DMS 273 treated with DMSO at 0.1 percent for 48 hours (cell line): ENCODE data around the gene TBC1D9B.
A peak's percentile ranks its signal among the peaks of the same experiment; 100 is the strongest.
"Not testable (repeated sequence)": the region's sequence is repeated elsewhere in the genome, so short reads cannot be mapped to it uniquely, and the experiment has no call there.

Experiments used
- DNase-seq: peaks from one replicate; lab custom pipeline; 2025; lab: John Stamatoyannopoulos, UW

Gene TBC1D9B

GRCh38 chr5:179885491-179886090, 22.1 kb downstream of the TBC1D9B start:
- DNase-seq, result no peak

DNA sequence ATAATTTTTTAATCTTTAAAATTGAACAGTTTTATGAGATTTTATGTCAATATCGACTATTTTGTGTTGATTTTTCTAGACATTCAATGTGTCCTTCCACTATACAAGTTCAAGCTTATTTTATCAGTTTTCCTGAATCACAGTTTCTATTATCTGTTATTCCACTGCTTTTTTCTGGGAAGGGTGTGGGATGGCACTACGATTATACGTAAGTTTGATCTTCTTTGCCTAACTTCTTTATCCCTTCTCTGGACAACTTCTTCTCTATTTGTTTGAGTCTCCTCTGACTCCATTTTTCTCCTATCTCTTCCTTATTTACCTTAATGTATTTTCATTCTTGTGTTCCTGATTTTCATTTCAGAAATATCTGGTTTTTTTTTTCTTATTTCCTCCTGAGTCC, 24.5 kb downstream of the TBC1D9B start:
- DNase-seq, result no peak

DNA sequence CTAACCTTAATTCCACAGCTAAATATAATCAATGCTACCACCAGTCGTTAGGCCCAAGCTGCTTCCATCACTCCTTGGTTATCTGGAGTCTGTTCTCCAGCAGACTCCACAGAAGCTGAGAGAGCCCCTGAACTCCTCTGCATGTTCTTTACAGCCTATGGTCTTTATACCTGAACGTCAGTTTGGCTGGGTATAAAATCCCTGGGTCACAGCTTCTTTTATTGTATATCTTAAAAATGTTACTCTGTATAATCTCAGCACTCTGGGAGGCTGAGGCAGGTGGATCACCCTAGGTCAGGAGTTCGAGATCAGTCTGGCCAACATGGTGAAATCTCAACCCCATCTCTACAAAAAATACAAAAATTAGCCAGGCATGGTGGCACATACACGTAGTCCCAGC, 25.4 kb downstream of the TBC1D9B start:
- DNase-seq, result no peak

GRCh38 chr5:179880848-179881590, 26.7 kb downstream of the TBC1D9B start:
- DNase-seq, result no peak

- DNase-seq, result no peak
Observed at GRCh38 chr5:179880066-179880650, 27.5 kb downstream of the TBC1D9B start.

GRCh38 chr5:179879690-179880010, 28.0 kb downstream of the TBC1D9B start:
- DNase-seq, result no peak

GRCh38 chr5:179879003-179879689, 28.6 kb downstream of the TBC1D9B start:
- DNase-seq, result no peak

DNA sequence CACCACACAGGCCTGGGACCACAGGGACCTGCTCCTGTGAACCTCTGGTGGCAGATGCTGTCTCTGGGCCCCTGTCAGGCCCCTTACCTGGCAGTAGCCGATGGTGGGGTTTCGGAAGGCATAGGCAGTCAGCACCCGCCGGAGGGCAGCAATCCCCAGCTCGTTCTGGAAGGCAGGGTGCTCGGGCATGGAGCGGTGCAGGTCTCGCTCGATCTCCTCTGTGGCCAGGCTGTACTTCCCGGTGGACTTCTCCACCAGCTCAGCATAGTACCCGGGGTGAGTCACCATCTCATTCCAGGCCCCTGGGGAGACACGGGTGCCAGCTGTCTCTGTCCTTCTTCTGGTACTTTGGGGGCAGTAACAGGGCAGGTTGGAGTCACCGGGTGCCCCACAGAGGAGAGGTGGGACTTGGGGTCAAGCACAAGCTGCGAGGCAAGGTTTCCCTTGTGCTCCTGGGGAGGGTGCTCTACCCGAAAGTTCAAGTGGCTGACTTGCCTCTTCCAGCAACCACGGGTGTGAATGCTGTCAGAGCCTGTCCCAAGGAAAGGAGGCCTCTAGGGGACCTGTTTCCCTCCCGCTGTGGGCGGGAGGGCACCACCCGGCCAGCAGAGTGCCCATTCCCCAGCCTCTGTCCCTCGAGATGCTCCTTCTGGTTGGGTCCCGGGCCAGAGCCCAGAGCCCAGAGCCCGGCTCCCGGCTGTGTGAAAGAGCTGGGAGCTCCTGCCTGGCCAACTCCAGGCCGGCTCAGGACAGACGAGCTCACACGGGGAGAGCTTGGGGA, 29.3 kb downstream of the TBC1D9B start:
- DNase-seq, result no peak

DNA sequence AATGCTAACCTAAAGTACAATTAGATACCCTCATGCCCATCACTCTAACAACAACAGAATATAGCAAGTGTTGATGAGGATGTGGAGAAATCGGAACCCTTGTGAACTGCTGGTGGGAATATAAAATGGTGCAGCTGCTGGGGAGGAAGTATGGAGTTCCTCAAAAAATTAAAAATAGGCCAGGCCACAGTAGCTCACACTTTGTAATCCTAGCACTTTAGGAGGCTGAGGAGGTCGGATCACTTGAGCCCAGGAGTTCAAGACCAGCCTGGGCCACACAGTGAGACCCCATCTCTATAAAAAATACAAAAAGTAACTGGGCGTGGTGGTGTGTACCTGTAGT, 31.1 kb downstream of the TBC1D9B start:
- DNase-seq, result no peak

DNA sequence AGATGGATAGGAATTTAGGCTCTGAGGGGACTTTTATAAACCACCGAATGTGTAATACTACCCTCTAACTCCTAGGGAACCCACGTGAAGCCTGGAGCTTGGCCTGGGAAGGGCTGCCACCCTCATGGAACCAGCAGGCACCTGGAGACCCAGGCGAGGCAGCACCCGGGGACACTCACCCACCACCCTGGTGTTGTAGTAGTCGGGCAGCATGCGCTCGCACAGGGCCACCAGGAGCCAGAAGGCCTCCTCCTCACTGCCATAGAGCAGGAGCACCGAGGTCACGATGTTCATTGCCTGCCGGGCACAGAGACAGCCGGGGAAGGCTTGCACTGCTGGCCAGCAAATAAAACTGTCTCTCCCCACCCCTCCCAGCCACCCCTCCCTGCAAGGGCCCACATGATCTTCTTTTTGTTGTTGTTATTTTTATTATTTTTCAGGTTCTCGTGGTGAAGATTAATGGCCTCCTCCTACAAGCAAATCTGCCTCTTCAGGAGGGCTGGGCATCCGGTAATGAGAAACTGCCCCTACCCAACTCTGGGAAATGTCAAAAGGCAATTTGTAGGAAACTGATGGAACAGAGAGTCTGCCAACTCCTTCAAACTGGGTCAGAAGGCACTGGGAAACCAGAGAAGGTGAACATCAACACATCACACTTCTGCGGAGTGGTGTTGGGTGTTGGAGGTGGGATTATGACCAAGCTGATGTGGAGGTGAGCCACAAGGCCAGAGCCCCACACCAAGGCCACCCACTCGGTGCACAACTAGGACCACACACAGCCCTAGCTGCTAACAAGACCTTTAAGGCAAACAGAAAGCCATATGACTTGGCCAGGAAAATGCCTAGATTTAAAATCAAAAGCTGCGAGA, 31.7 kb downstream of the TBC1D9B start:
- no peak for DNase-seq

DNA sequence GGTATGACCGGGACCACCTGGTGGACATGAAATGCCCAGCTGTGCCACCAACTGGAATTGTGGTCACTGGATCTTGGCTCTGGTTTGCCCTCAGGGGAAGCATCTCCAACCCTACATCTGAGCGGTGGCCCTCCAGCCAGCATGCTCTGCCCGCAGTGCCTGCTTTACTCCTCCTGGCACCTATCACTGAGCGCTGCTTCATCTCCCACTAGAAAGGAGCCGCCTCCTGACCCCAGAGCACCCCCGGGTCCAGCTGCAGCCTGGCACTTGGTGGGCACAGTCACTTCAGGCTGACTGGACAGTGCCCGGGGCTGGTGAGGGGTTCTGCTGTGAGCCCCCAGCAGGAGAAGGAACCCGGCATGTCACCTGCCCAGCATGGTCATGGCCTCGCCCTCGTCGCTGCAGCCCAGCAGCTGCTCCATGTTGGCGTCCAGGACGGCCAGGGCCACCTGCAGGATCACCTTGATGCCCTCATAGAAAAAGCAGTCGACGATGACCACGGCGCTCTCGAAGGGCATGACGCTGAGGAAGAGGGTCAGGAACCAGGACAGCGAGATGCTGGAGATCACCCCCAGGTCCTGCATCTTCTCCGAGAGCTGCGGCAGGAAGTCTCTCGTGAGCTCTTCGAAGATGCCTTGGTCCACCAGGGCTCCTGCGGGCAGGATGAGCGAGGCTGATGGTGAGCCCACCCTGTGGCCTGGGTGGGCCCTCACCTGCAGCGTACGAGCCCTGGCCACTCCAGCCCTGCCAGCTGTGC, 33.0 kb downstream of the TBC1D9B start:
- no peak for DNase-seq

GRCh38 chr5:179874136-179874535, 33.6 kb downstream of the TBC1D9B start:
- no peak for DNase-seq

DNA sequence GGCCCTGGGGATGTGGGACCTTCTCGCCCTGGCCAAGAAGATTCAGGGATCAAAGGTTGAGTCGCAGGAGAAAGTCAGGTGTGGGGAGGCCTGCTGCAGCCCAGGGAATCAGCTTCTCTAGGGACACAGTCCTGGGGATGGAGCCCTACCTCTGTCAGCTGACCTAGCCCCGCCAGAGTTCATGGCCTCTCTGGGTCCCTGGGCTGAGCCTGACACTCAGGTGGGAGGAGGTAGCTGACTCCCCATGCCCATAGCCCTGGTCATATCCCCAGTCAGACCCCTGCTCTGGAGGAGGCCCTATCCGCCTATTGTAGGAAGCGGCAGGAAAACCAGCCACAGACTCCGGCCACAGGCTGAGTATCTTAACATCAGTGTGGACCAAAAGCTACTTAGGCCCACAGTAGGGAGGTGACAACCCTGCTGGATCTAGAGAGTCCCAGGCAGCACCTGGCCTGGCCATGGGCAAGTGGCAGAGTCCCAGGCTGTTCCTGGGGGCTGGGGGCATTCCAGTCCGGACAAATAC, 34.0 kb downstream of the TBC1D9B start:
- no peak for DNase-seq

DNA sequence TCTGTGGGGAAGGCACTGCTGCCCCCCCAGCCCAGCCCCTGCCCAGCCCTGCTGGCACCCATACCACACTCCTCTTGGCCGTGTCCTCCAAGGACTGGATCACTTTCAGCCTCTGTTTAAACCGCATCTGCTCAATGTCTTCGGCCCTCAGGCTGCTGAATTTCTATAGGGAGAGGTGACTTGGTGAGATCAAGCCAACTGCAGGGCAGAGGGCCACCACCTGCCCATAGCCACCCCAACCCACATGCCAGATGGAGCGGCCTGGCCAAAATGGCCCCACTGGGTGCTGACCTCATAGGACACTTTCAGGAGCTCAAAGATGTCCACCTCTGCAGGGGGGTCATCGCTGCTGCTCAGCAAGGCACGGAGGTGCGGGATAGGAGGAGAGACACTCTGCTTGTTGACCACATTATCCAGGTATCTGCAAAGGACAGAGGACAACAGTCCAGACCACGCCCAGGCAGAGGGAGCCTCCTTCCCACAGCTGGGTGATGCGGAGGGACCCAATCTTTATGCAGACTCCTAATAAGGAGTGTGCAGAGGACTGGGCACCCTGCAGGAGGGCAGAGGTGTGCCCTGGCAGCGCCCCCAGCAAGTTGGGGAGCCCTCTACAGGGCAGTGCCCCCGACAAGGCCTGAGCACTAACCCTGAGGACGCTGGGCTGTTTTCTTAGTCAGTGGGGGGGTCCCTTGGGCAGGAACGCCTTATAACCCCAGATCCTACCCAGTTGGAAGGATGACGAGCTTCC, 34.7 kb downstream of the TBC1D9B start:
- DNase-seq, result no peak

DNA sequence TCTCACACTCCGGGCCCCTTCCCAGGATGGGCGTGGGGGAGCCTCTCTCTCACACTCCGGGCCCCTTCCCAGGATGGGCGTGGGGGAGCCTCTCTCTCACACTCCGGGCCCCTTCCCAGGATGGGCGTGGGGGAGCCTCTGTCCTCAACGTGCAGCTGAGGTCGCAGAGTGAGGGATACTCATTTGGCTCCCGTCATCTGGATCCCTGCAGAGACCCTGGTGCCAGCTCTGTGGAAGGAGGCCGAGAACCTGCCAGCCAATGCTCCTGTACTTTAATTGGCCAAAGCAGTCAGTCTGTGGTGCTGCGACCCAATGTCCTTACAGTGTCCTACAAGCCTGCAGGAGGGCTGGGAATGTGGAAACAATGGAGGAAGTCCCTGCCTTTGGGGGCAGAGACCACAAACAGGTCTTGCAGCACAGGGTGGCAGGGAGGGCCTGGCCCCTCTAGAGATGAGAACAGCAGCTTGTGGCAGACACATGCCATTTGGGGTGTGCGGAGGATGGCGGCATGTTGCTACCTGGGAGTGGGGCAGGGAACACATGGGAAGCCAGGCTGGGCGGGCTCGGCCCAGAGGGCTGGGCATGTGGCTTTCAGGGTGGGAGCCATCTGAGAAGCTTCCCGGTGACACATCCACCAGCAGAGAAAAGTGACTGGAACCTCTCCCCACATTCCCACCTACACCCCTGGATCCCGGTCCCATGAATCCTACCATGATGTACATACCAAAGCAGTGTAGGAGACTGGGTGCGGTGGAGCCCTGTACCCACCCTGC, 35.5 kb downstream of the TBC1D9B start:
- no peak for DNase-seq

GRCh38 chr5:179871533-179871932, 36.2 kb downstream of the TBC1D9B start:
- DNase-seq, result not testable (repeated sequence)

DNA sequence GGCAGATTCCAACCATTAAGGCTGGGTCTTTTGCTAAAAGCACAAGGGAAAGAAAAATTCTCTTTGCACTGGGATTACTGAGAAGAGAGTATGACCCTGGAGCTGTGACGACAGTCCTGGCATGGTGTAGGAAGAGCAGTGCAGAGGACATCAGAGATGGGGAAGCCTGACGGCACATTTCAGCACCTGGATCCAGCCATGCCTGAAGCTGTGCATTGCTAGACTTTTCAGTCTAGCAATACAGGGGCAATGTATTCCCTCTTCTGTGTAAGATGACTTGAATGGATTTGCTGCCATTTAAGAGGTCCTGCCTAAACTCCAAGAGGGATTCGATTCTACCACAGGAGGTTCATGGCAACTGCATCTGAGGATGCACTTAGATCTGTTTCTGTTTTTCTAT, 36.7 kb downstream of the TBC1D9B start:
- DNase-seq, result no peak

- DNase-seq, result peak; percentile 42
Observed at GRCh38 chr5:179870403-179870903, 37.2 kb downstream of the TBC1D9B start.
